DMS153 treated with DMSO at 0.1 percent for 48 hours (cell line): Measurements from ENCODE around the gene CEP170B.
"Not testable (repeated sequence)": the region's sequence is repeated elsewhere in the genome, so short reads cannot be mapped to it uniquely, and the experiment has no call there.

ENCODE experiments used
- DNase-seq: peaks from one replicate; lab custom pipeline; 2025; ENCODE audit not compliant: unreplicated experiment; lab: John Stamatoyannopoulos, UW

The CEP170B gene

GRCh38 chr14:104843442-104844305 lies 21.4 kb upstream of the CEP170B start:
- no peak for DNase-seq

- DNase-seq = no peak
Measured at GRCh38 chr14:104844306-104845032, 20.6 kb upstream of the CEP170B start.

GRCh38 chr14:104845033-104845666 lies 19.9 kb upstream of the CEP170B start:
- no peak for DNase-seq

GRCh38 chr14:104845834-104846441 lies 19.1 kb upstream of the CEP170B start:
- no peak for DNase-seq

- no peak for DNase-seq
Measured at GRCh38 chr14:104852280-104852663, 12.8 kb upstream of the CEP170B start.

- DNase-seq = no peak
Measured at GRCh38 chr14:104855532-104856090, 9.5 kb upstream of the CEP170B start.

GRCh38 chr14:104856157-104856868 lies 8.8 kb upstream of the CEP170B start:
- DNase-seq = no peak

- no peak for DNase-seq
Measured at GRCh38 chr14:104856869-104857860, 7.9 kb upstream of the CEP170B start.

GRCh38 chr14:104857931-104858330 lies 7.1 kb upstream of the CEP170B start:
- not testable (repeated sequence) for DNase-seq

GRCh38 chr14:104858811-104859426 lies 6.1 kb upstream of the CEP170B start:
- no peak for DNase-seq

- DNase-seq = no peak
Measured at GRCh38 chr14:104859900-104860299, 5.2 kb upstream of the CEP170B start.

GRCh38 chr14:104860414-104860813 lies 4.7 kb upstream of the CEP170B start:
- no peak for DNase-seq

- no peak for DNase-seq
Measured at GRCh38 chr14:104863131-104863862, 1.8 kb upstream of the CEP170B start.

GRCh38 chr14:104863923-104864266 lies 1.2 kb upstream of the CEP170B start:
- DNase-seq = no peak

GRCh38 chr14:104864267-104865080 lies 594 bp upstream of the CEP170B start:
- DNase-seq = no peak

- DNase-seq = no peak
Measured at GRCh38 chr14:104865631-104866441, 768 bp downstream of the CEP170B start.
